Stimulated activated CD4-positive, alpha-beta T cell treated with anti-CD3 and anti-CD28 coated beads, Interleukin-15, amount 100 ng/mL, for 48 hours (primary cell): ENCODE results near the gene GRM1.
"Not testable (repeated sequence)": the region's sequence is repeated elsewhere in the genome, so short reads cannot be mapped to it uniquely, and the experiment has no call there.

Experiments used
- DNase-seq, 2 donors: peaks; one replicate each; pipeline ENCODE4 v3.0.0-alpha.2; 2020; ENCODE audit warnings: low read depth in 2 of 2

GRM1 gene

GRCh38 chr6:146271163-146271562 is 242.3 kb downstream of the GRM1 start:
- not testable (repeated sequence) for DNase-seq

- DNase-seq = no peak
Measured at GRCh38 chr6:146273490-146273889, 244.6 kb downstream of the GRM1 start.

DNA sequence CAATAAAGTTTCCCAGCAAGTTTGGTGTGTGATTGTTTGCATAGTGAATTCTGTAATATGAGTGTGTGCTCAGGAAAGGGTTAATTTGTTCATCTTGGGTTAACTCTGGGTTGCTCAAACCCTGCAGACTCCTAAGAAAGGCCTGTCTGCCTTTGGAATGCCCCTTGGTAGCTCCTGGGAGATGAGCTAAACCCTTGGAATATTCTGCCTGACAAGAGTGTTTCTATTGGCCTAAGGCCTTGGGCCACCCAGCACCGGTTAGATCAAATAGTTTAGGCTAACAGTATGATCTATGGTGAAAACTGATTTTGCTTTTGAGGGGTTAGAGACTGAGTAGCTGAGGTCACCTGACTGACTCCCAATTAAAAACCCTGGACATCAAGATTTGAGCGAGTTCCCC is 248.3 kb downstream of the GRM1 start:
- DNase-seq = no peak

GRCh38 chr6:146281651-146282362 is 252.9 kb downstream of the GRM1 start:
- DNase-seq = no peak

GRCh38 chr6:146282837-146283236 is 254.0 kb downstream of the GRM1 start:
- no peak for DNase-seq

GRCh38 chr6:146284311-146284710 is 255.4 kb downstream of the GRM1 start:
- no peak for DNase-seq

DNA sequence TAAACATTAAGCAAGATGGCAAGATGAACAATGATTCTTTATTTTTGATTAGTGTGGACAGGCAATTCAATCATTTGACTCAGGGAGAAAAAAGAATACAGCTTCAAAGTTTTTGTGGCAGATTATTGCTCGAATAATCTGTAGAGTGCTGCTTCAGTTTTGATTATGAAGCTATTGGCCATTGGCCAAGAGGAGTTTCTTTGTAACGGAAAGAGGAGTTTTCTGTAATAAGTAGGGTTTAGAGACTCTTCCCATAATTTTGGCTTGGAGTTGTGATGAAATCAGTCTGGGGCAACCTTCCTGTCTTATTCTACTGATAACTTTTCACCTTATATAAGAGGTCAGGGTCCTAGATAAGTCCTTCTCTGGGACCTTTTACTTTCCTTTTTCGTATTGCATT is 258.1 kb downstream of the GRM1 start:
- no peak for DNase-seq

DNA sequence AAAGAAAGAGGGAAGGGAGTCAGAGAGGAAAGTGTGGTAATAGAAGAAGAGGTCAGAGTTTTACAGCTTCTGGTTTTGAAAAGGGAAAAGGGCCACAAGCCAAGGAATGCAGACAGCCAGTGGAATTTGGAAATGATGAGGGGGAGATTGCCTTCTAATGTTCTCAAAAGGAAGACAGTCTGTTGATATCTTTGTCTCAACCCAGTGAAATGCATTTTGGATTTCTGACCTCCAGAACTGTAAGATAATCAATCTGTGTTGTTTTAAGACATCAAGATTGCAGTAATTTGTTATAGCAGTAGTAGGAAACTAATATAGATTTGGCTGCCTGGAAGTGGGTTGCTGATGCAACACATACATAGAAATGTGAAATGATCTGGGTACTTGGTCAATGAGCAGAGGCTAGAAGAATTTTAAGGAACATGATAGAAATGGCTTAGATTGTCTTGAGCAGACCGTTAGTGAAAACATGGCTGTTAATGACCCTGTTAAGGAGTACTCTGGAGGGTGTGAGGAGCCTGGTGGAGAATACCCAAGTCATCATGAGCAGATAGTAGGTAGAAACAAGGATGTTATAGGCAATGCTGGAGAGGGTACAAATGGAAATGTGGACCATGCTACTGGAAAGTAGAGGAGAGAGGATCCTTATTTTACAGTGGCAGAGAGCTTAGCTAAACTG is 259.0 kb downstream of the GRM1 start:
- no peak for DNase-seq

- no peak for DNase-seq
Measured at GRCh38 chr6:146289816-146290588, 261.1 kb downstream of the GRM1 start.

DNA sequence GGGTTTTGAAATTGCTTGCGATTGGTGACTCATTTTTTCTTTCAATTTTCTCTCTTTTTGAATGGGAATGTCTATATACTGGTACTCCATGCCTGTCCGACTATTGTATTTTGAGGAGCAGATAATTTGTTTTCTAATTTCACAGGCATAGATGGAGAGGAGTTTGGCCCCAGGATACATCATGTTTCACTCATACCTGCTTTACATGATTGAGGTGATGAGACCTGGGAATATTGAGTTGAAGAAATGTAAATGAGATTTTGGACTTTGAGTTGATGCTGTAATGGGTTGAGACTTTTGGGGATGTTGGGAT is 261.7 kb downstream of the GRM1 start:
- no peak for DNase-seq

DNA sequence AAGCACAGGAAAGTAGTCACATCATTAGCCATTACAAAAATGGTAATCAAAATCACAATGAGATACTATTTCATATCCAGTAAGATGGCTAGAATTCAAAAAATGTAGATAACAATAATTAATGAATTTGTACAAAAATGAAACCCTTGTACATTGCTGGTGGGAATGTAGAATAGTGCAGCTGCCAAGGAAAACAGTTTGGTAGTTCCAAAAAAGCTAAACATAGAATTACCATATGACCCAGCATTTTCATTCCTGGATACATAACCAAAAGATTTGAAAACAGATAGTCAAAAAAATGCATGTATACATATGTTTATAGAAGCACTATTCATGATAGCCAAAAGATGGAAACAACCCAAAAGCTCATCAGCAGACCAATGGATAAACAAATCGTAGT is 263.6 kb downstream of the GRM1 start:
- no peak for DNase-seq

GRCh38 chr6:146295695-146296094 is 266.8 kb downstream of the GRM1 start:
- DNase-seq = no peak

DNA sequence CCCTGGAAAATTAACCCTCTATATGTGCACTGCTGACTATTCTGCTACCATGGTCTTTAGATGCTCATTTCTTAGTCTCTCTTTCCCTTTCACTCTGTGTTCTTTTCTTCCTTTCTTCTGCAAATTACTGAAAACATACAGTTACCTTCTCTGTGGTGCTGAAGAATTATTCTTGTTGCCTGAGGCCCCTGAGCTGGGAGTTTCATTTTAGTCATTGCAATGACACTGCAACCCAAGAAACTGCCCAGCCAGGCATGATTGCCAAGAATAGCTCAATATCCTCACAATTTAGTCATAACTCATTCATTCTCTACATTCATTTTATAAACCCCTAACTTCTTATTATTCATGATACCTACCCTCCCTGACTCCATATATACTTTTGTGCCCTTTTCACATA is 269.0 kb downstream of the GRM1 start:
- no peak for DNase-seq

GRCh38 chr6:146300521-146300920 is 271.7 kb downstream of the GRM1 start:
- DNase-seq = no peak

- no peak for DNase-seq
Measured at GRCh38 chr6:146301764-146302163, 272.9 kb downstream of the GRM1 start.

GRCh38 chr6:146302994-146303393 is 274.1 kb downstream of the GRM1 start:
- DNase-seq = no peak

- no peak for DNase-seq
Measured at GRCh38 chr6:146304181-146304580, 275.3 kb downstream of the GRM1 start.

DNA sequence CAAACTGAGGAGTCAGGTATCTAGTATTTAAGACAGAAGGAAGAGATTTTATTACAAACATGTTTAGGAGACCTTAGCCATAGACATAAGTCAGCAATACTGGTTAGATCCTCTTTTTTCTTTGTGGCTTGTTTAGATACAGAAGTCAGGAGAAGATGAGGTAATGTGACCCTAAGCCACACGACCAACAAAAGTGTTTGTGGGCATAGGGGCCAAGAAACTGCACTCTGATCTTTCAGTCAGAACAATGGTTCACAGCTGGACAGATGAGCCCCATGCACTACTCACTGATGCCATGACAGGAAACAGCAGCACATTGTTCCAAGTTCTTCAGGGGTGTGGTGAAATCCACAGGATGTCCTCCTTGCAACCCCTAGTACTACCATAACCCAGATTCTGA is 276.2 kb downstream of the GRM1 start:
- DNase-seq = no peak

- no peak for DNase-seq
Measured at GRCh38 chr6:146305951-146306350, 277.1 kb downstream of the GRM1 start.

DNA sequence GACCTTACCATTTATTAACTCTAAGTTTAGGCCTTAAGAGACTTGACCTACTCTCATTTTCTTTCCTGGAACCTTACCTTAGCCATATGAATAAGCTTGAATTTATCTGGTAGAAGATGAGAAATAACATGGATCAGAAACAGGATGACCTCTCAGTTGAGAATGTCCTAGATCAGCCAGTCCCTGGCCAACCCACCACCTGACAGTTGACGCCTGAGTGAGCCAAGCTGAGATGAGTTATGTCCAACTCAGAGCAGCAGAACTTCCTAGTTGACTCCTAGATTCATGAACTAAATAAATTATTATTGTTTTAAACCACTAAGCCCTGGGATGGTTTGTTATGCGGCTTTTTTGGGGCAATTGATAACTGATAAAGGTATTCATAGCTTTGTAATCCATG is 281.8 kb downstream of the GRM1 start:
- DNase-seq = no peak

DNA sequence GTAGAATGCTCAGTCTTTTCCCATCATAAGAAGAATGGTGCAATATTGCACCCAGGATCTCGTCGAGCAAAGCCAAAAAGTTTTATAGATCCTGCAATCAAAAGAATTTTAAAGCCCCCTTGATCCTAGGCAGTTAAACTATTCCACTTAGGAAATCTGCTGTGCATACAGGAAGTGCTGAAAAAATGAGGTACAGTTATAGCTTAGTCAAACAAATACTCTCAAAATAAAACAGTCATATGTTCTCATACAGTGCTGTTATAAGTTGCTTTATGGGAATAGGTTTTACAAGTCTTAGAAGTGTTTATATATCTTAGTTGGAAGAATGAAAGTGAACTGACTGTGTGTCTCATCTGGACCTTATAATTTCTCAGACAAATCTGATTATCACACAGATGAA is 282.2 kb downstream of the GRM1 start:
- no peak for DNase-seq

DNA sequence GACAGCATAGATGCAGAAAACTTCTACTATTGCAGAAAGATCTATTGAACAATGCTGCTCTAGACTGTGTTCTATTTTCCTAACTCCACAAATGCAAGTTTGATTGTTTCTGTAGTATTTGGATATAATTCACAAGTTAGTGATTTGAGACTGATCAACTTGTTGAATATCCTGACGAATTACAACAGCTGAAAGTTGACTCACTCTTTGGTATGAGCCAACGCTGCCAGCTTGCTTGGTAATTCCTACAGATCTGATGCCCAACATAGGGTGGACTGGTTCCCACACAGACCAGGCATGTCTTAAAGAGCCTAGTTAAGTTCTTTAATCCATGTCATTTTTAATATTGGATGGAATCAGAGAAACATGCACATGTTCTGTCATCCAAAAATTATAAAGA is 283.7 kb downstream of the GRM1 start:
- DNase-seq = no peak
